Suprapubic skin (tissue), 3 donors: Measurements from ENCODE around the gene ST3GAL6.

Experiments
- EP300 ChIP-seq: sonication (generic); formaldehyde crosslinking; IDR thresholded peaks from one replicate; pipeline ENCODE4 v1.6.1; 2017; ENCODE audit warnings: antibody characterized with exemption
- POLR2A ChIP-seq, 2 donors: fragments of 450-650 bp; IDR thresholded peaks; one replicate each; pipeline ENCODE4 v1.6.1; 2017; ENCODE audit warnings: antibody characterized with exemption in 2 of 2, mild to moderate bottlenecking in 2 of 2, moderate library complexity in 2 of 2
- TF ChIP-seq, protein P1 (sequence below), 2 donors: fragments of 200-600 bp in 1 of 2; fragments of 450-650 bp in 1 of 2; sonication (generic) in 1 of 2; IDR thresholded peaks; one replicate each; pipeline ENCODE4 v1.5.1; 2016 to 2019; ENCODE audit warnings: antibody characterized with exemption in 2 of 2, mild to moderate bottlenecking in 1 of 2, moderate library complexity in 1 of 2

DNA sequence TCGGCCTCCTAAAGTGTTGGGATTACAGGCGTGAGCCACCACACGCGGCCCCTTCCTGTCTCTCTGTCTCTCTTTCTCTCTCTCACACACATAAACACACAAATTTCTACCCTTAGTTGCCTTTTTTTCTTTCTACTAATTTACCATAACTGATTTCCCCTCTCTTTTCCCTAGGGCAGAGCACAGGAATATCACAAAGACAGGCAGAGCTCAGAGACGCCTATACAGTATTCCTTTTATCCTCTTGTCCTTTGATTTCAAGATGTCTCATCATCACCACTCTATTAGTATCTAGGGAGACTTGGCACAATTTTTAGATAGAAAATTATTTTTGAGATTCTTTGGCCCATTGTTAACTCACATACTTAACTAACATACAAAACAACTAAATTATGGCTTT is 25.8 kb upstream of the ST3GAL6 start:
- TF ChIP-seq, protein P1, sequence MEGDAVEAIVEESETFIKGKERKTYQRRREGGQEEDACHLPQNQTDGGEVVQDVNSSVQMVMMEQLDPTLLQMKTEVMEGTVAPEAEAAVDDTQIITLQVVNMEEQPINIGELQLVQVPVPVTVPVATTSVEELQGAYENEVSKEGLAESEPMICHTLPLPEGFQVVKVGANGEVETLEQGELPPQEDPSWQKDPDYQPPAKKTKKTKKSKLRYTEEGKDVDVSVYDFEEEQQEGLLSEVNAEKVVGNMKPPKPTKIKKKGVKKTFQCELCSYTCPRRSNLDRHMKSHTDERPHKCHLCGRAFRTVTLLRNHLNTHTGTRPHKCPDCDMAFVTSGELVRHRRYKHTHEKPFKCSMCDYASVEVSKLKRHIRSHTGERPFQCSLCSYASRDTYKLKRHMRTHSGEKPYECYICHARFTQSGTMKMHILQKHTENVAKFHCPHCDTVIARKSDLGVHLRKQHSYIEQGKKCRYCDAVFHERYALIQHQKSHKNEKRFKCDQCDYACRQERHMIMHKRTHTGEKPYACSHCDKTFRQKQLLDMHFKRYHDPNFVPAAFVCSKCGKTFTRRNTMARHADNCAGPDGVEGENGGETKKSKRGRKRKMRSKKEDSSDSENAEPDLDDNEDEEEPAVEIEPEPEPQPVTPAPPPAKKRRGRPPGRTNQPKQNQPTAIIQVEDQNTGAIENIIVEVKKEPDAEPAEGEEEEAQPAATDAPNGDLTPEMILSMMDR (IDR thresholded peaks at IDR 0.05), result no peak
- TF ChIP-seq EP300 (no peak), POLR2A (IDR thresholded peaks at IDR 0.05) (no peak)
